MM.1S (cell line): Measurements from ENCODE around the gene SLC16A13.

Experiments
- DNase-seq: peaks from one replicate; pipeline ENCODE4 v3.0.0-alpha.2; 2015
- H2AFZ ChIP-seq: fragments of 300-600 bp; sonication (generic); 2 replicates; pipeline ENCODE4 v1.6.0; 2016; ENCODE audit warnings: antibody characterized with exemption, low read length
- H3F3A ChIP-seq: fragments of 300-600 bp; sonication (generic); 2 replicates; pipeline ENCODE4 v1.6.1; 2016; ENCODE audit warnings: mild to moderate bottlenecking, antibody characterized with exemption, low read length, moderate library complexity, mixed read lengths; ENCODE audit not compliant: insufficient read depth
- H3K27ac ChIP-seq: fragments of 300-600 bp; sonication (generic); 2 replicates; pipeline ENCODE4 v1.5.1; 2016; ENCODE audit warnings: mild to moderate bottlenecking, low read length
- H3K27me3 ChIP-seq: fragments of 300-600 bp; sonication (generic); replicated peaks from 2 replicates; pipeline ENCODE4 v1.6.0; 2016; ENCODE audit warnings: low read length; ENCODE audit not compliant: insufficient read depth
- H3K36me3 ChIP-seq: fragments of 300-600 bp; sonication (generic); replicated peaks from 2 replicates; pipeline ENCODE4 v1.6.1; 2016; ENCODE audit warnings: mild to moderate bottlenecking, low read length, mixed read lengths; ENCODE audit not compliant: insufficient read depth
- H3K4me1 ChIP-seq: fragments of 300-600 bp; sonication (generic); 2 replicates; pipeline ENCODE4 v1.6.1; 2016; ENCODE audit warnings: low read length, mixed read lengths
- H3K4me2 ChIP-seq: fragments of 300-600 bp; sonication (generic); 2 replicates; pipeline ENCODE4 v1.6.0; 2016; ENCODE audit warnings: low read depth, low read length
- H3K4me3 ChIP-seq: fragments of 300-600 bp; sonication (generic); 2 replicates; pipeline ENCODE4 v1.5.1; 2016; ENCODE audit warnings: low read length, mixed read lengths
- H3K79me2 ChIP-seq: fragments of 300-600 bp; sonication (generic); 2 replicates; pipeline ENCODE4 v1.6.1; 2016; ENCODE audit warnings: mixed run types, low read length, mixed read lengths
- H3K9ac ChIP-seq: fragments of 300-600 bp; sonication (generic); 2 replicates; pipeline ENCODE4 v1.6.1; 2016; ENCODE audit warnings: low read length, mixed read lengths
- H3K9me2 ChIP-seq: fragments of 300-600 bp; sonication (generic); replicated peaks from 2 replicates; pipeline ENCODE4 v1.6.1; 2016; ENCODE audit warnings: mild to moderate bottlenecking, low read length, mixed read lengths; ENCODE audit not compliant: insufficient read depth
- H3K9me3 ChIP-seq: fragments of 300-600 bp; sonication (generic); replicated peaks from 2 replicates; pipeline ENCODE4 v1.6.1; 2016; ENCODE audit warnings: mild to moderate bottlenecking, low read length, mixed read lengths; ENCODE audit not compliant: insufficient read depth
- H4K20me1 ChIP-seq: fragments of 300-600 bp; sonication (generic); 2 replicates; pipeline ENCODE4 v1.6.1; 2016; ENCODE audit warnings: mild to moderate bottlenecking, low read length, moderate library complexity, mixed read lengths; ENCODE audit not compliant: insufficient read depth
- EZH2 ChIP-seq: fragments of 300-600 bp; sonication (generic); optimal IDR thresholded peaks from 2 replicates; pipeline ENCODE3; 2017; ENCODE audit warnings: low read depth, mild to moderate bottlenecking, antibody characterized with exemption, low read length, mixed read lengths
- EZH2phosphoT487 ChIP-seq: fragments of 300-600 bp; sonication (generic); IDR thresholded peaks from 2 replicates; pipeline ENCODE4 v1.6.1; 2018; ENCODE audit warnings: antibody characterized with exemption, low read length
- TF ChIP-seq, protein P1 (sequence below): fragments of 300-600 bp; sonication (generic); IDR thresholded peaks from 2 replicates; pipeline ENCODE4 v1.5.1; 2016; ENCODE audit warnings: antibody characterized with exemption, low read length, mixed read lengths

SLC16A13 gene

DNA sequence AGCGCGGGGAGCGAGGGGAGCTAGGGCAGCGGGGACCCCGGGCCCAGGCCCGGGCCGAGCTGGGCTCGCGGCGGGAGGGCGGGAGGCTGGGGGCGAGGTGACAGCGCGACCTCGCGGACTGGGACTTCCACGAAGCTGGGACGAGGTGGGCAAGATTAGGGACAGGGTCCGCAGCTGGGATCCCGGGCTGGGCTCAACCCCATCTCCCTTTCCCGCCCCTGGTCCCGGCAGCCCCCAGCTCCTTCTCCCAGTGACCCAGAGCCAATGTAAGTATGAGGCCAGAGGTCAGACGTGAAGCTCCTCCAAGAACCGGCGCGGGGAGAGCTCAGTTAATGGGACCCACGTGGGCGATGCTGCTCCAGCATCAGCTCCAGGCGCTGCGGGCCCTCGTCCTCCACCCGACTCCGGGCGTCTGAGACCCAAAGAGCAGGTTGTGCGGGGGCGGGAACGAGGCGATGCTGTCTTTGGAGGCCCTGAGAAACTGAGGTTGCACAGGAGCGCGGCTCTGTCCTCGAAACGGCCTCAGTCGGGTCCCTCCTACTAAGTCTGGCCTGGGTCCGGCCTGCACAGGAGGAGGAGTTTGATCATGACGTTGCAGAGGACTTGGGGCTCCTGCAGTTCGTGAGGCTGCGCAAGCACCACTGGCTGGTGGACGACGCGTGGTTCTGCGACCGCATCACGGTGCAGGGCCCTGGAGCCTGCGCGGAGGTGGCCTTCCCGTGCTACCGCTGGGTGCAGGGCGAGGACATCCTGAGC, 39.4 kb upstream of the SLC16A13 start:
- H3K27me3 ChIP-seq = no peaks in the 10 kb centered on the region
- no peak overlapping the region for H3K27ac ChIP-seq
- H2AFZ ChIP-seq = no peak overlapping the region
- no peak overlapping the region for H3K4me2 ChIP-seq
- H3K4me1 ChIP-seq = no peaks in the 10 kb centered on the region
- H3K36me3 ChIP-seq = no peaks in the 10 kb centered on the region
- DNase-seq = no peak
- H3K9ac ChIP-seq = no peak overlapping the region
- H3K4me3 ChIP-seq = no peak overlapping the region
- H4K20me1 ChIP-seq = no peaks in the 10 kb centered on the region
- no peak for TF ChIP-seq EZH2
- TF ChIP-seq, protein P1, sequence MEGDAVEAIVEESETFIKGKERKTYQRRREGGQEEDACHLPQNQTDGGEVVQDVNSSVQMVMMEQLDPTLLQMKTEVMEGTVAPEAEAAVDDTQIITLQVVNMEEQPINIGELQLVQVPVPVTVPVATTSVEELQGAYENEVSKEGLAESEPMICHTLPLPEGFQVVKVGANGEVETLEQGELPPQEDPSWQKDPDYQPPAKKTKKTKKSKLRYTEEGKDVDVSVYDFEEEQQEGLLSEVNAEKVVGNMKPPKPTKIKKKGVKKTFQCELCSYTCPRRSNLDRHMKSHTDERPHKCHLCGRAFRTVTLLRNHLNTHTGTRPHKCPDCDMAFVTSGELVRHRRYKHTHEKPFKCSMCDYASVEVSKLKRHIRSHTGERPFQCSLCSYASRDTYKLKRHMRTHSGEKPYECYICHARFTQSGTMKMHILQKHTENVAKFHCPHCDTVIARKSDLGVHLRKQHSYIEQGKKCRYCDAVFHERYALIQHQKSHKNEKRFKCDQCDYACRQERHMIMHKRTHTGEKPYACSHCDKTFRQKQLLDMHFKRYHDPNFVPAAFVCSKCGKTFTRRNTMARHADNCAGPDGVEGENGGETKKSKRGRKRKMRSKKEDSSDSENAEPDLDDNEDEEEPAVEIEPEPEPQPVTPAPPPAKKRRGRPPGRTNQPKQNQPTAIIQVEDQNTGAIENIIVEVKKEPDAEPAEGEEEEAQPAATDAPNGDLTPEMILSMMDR = no peak
- TF ChIP-seq EZH2phosphoT487 = no peak
- no peaks in the 10 kb centered on the region for H3F3A ChIP-seq
- no peaks in the 10 kb centered on the region for H3K9me2 ChIP-seq
- no peaks in the 10 kb centered on the region for H3K9me3 ChIP-seq
- H3K79me2 ChIP-seq = no peaks in the 10 kb centered on the region

- Histone ChIP-seq H3K9ac (no peak overlapping the region), H3K9me3 (no peaks in the 10 kb centered on the region), H3K4me2 (no peak overlapping the region), H3K4me1 (no peaks in the 10 kb centered on the region), H3K27ac (no peak overlapping the region), H4K20me1 (no peaks in the 10 kb centered on the region), H3K9me2 (no peaks in the 10 kb centered on the region), H3K36me3 (0 out of 2 replicates have a peak, but pooled peaks cover 2% of the 10 kb centered on the region), H2AFZ (no peak overlapping the region), H3K27me3 (no peaks in the 10 kb centered on the region), H3F3A (no peaks in the 10 kb centered on the region), H3K79me2 (no peaks in the 10 kb centered on the region), H3K4me3 (no peak overlapping the region)
- TF ChIP-seq EZH2 (no peak), EZH2phosphoT487 (no peak)
- TF ChIP-seq, protein P1 = no peak
- no peak for DNase-seq
These were observed 38.6 kb upstream of the SLC16A13 start for GRCh38 chr17:6997171-6997570.

- Histone ChIP-seq H3K9ac (no peak overlapping the region), H3K27ac (no peak overlapping the region), H3F3A (no peaks in the 10 kb centered on the region), H4K20me1 (no peaks in the 10 kb centered on the region), H3K9me3 (no peaks in the 10 kb centered on the region), H2AFZ (no peak overlapping the region), H3K4me2 (no peak overlapping the region), H3K79me2 (peaks cover 11% of the 10 kb centered on the region), H3K36me3 (0 out of 2 replicates have a peak, but pooled peaks cover 5% of the 10 kb centered on the region), H3K4me3 (no peak overlapping the region), H3K9me2 (no peaks in the 10 kb centered on the region), H3K4me1 (no peaks in the 10 kb centered on the region), H3K27me3 (no peaks in the 10 kb centered on the region)
- TF ChIP-seq EZH2phosphoT487 (no peak), EZH2 (no peak)
- TF ChIP-seq, protein P1 = no peak
- DNase-seq = no peak
These were observed 36.8 kb upstream of the SLC16A13 start for GRCh38 chr17:6998855-6999508.
